ENCODE data around the gene MCM9.
"Not testable (repeated sequence)": the region's sequence is repeated elsewhere in the genome, so short reads cannot be mapped to it uniquely, and the experiment has no call there.

The MCM9 gene

GRCh38 chr6:118804091-118804490 is 130.9 kb downstream of the MCM9 start:
- Histone ChIP-seq H3K27me3 (replicated peaks) (no peaks in the 10 kb centered on the region), H3K36me3 (replicated peaks) (no peaks in the 10 kb centered on the region), H3K4me3 (ENCODE audit: low read depth, low read length) (no peak overlapping the region), H3K27ac (no peak overlapping the region)
- DNase-seq, result no peak
- in situ Hi-C loops (cut with HindIII; ENCODE audit: low pct_ligation_motif_present, low sequenced_read_pairs), result no loop called here
- no peak for TF ChIP-seq CTCF (IDR thresholded peaks at IDR 0.05; ENCODE audit: low read depth, low read length, missing control alignments)

GRCh38 chr6:118801257-118801656 is 133.7 kb downstream of the MCM9 start:
- no peak for TF ChIP-seq CTCF (IDR thresholded peaks at IDR 0.05; ENCODE audit: low read depth, low read length, missing control alignments)
- no peaks in the 10 kb centered on the region for H3K27me3 ChIP-seq (replicated peaks)
- no peak for DNase-seq

GRCh38 chr6:118800394-118801071 is 134.4 kb downstream of the MCM9 start:
- TF ChIP-seq CTCF (IDR thresholded peaks at IDR 0.05; ENCODE audit: low read depth, low read length, missing control alignments), result peak; percentile 93
- H3K4me3 ChIP-seq (ENCODE audit: low read depth, low read length), result peak overlapping the region; percentile 31
- no peaks in the 10 kb centered on the region for H3K27me3 ChIP-seq (replicated peaks)
- in situ Hi-C loops (cut with HindIII; ENCODE audit: low pct_ligation_motif_present, low sequenced_read_pairs), result no loop called here
- no peak overlapping the region for H3K27ac ChIP-seq
- peak; percentile 91 for DNase-seq
- H3K36me3 ChIP-seq (replicated peaks), result no peaks in the 10 kb centered on the region

More at GRCh38 chr6:118801257-118801656, 133.7 kb downstream of the MCM9 start:
- Histone ChIP-seq H3K27ac (no peak overlapping the region), H3K4me3 (ENCODE audit: low read depth, low read length) (no peak overlapping the region), H3K36me3 (replicated peaks) (no peaks in the 10 kb centered on the region)
- in situ Hi-C loops (cut with HindIII; ENCODE audit: low pct_ligation_motif_present, low sequenced_read_pairs), result no loop called here

GRCh38 chr6:118799826-118800225 is 135.1 kb downstream of the MCM9 start:
- no peak overlapping the region for H3K27ac ChIP-seq
- TF ChIP-seq CTCF (IDR thresholded peaks at IDR 0.05; ENCODE audit: low read depth, low read length, missing control alignments), result no peak
- no peak for DNase-seq
- in situ Hi-C loops (cut with HindIII; ENCODE audit: low pct_ligation_motif_present, low sequenced_read_pairs), result loop anchor here (25.0 kb wide), 1 partner anchor 513 kb away; no protein-coding TSS in a partner anchor
- H3K36me3 ChIP-seq (replicated peaks), result no peaks in the 10 kb centered on the region
- no peaks in the 10 kb centered on the region for H3K27me3 ChIP-seq (replicated peaks)
- no peak overlapping the region for H3K4me3 ChIP-seq (ENCODE audit: low read depth, low read length)

GRCh38 chr6:118796548-118796947 is 138.4 kb downstream of the MCM9 start:
- H3K4me3 ChIP-seq (ENCODE audit: low read depth, low read length); DNase-seq; H3K27me3 ChIP-seq (replicated peaks); H3K27ac ChIP-seq; H3K36me3 ChIP-seq (replicated peaks): not testable (repeated sequence)
- in situ Hi-C loops (cut with HindIII; ENCODE audit: low pct_ligation_motif_present, low sequenced_read_pairs), result loop anchor here (25.0 kb wide), 1 partner anchor 509 kb away; no protein-coding TSS in a partner anchor

- H3K4me3 ChIP-seq (ENCODE audit: low read depth, low read length), result no peak overlapping the region
- TF ChIP-seq CTCF (IDR thresholded peaks at IDR 0.05; ENCODE audit: low read depth, low read length, missing control alignments), result no peak
- no peaks in the 10 kb centered on the region for H3K36me3 ChIP-seq (replicated peaks)
- in situ Hi-C loops (cut with HindIII; ENCODE audit: low pct_ligation_motif_present, low sequenced_read_pairs), result loop anchor here (25.0 kb wide), 1 partner anchor 504 kb away; no protein-coding TSS in a partner anchor
- H3K27me3 ChIP-seq (replicated peaks), result no peaks in the 10 kb centered on the region
- H3K27ac ChIP-seq, result no peak overlapping the region
- DNase-seq, result no peak
Observed at GRCh38 chr6:118791499-118791898, 143.5 kb downstream of the MCM9 start.

All from brain microvascular endothelial cell (primary cell).